HepG2 (cell line): ENCODE results near the gene SHE. TPM values are rescaled to one million over a fixed set of nuclear protein-coding genes. Genes with fewer than 3 reads are reported as not detected.
A peak's percentile ranks its signal among the peaks of the same experiment; 100 is the strongest.

Experiments used
- ATAC-seq: fragments of 200-7000 bp; cut with Tn5 transposase; 3 replicates; pipeline ENCODE4 v1.9.1; 2020; ENCODE audit warnings: mild to moderate bottlenecking, moderate library complexity
- BruUV-seq: library from RNA; stranded (reverse); fragments of 400-500 nt; replicated peaks from 2 replicates; lab custom pipeline; 2021; lab: Mats Ljungman, UMichigan
- CTCF ChIA-PET: fragments of 300-600 bp; formaldehyde crosslinking; extraction: SDS; loops from one replicate; lab custom pipeline; 2021; ENCODE audit warnings: low total read pairs, inconsistent platforms, low intra/inter-chr PET ratio; lab: Yijun Ruan, JAX
- POLR2A ChIA-PET: fragments of 350-600 bp; sonication (Branson Sonifier 250); formaldehyde crosslinking; loops from one replicate; lab custom pipeline; 2020; ENCODE audit warnings: antibody characterized with exemption, inconsistent platforms; lab: Yijun Ruan, JAX
- DNase-seq: peaks from one replicate; pipeline ENCODE4 v3.0.0-alpha.2; 2015; ENCODE audit warnings: low spot score
- FAIRE-seq: peaks from 3 replicates; lab custom pipeline; 2011; peaks lifted over from hg19 to GRCh38; lab: Jason Lieb, UNC
- H2AFZ ChIP-seq: one replicate; pipeline ENCODE4 v1.6.1; 2011; ENCODE audit warnings: low read length, inconsistent platforms
- H3K27ac ChIP-seq: fragments of 300-600 bp; 3 replicates; pipeline ENCODE4 v1.8.0; 2011; ENCODE audit warnings: mixed run types, mild to moderate bottlenecking, mixed read lengths, low read length, inconsistent platforms; ENCODE audit not compliant: insufficient read depth; ENCODE audit errors: extremely low read length
- H3K27me3 ChIP-seq, 2 experiments: fragments of 200-600 bp in 1 of 2; 2 replicates in 1 of 2; 3 replicates in 1 of 2; pipeline versions ENCODE4 v1.6.0 to v1.8.0; 2011; ENCODE audit warnings: low read length in 2 of 2, mild to moderate bottlenecking in 2 of 2, moderate library complexity in 2 of 2, inconsistent platforms in 1 of 2; ENCODE audit not compliant: insufficient read depth in 2 of 2, control insufficient read depth in 1 of 2
- H3K36me3 ChIP-seq, 2 experiments: fragments of 200-600 bp in 1 of 2; replicated peaks in 1 of 2; 2 replicates in 1 of 2; 3 replicates in 1 of 2; pipeline versions ENCODE4 v1.5.1 to v1.8.0; 2011; ENCODE audit warnings: low read length in 2 of 2, inconsistent platforms in 1 of 2; ENCODE audit not compliant: insufficient read depth in 2 of 2, control insufficient read depth in 1 of 2
- H3K4me1 ChIP-seq: 2 replicates; pipeline ENCODE4 v1.5.1; 2012; ENCODE audit warnings: low read length, inconsistent platforms; ENCODE audit not compliant: insufficient read depth
- H3K4me2 ChIP-seq: 2 replicates; pipeline ENCODE4 v1.6.0; 2011; ENCODE audit warnings: low read depth, low read length, inconsistent platforms
- H3K4me3 ChIP-seq, 3 experiments: fragments of 200-600 bp in 1 of 3; sonication (generic), shearing (Covaris generic) in 1 of 3; replicated peaks in 1 of 3; 2 replicates each; pipeline ENCODE4 v1.5.1; 2011 to 2016; ENCODE audit warnings: low read length in 3 of 3, inconsistent platforms in 2 of 3, low read depth in 2 of 3, mild to moderate bottlenecking in 2 of 3, control low read depth in 1 of 3, mixed read lengths in 1 of 3; ENCODE audit not compliant: insufficient read depth in 1 of 3
- H3K79me2 ChIP-seq: one replicate; pipeline ENCODE4 v1.6.1; 2011; ENCODE audit warnings: low read length, inconsistent platforms; ENCODE audit not compliant: insufficient read depth
- H3K9ac ChIP-seq: 2 replicates; pipeline ENCODE4 v1.6.0; 2011; ENCODE audit warnings: mild to moderate bottlenecking, low read depth, low read length, inconsistent platforms; ENCODE audit not compliant: insufficient read depth
- H3K9me3 ChIP-seq: 2 replicates; pipeline ENCODE4 v1.5.1; 2012; ENCODE audit warnings: mild to moderate bottlenecking, low read length
- H4K20me1 ChIP-seq: 2 replicates; pipeline ENCODE4 v1.6.0; 2011; ENCODE audit warnings: inconsistent platforms, mild to moderate bottlenecking, low read length, moderate library complexity; ENCODE audit not compliant: insufficient read depth
- GABPB1 ChIP-seq: IDR thresholded peaks from 2 replicates; pipeline ENCODE4 v1.6.1; 2016; ENCODE audit warnings: mild to moderate bottlenecking, missing genetic modification reagents, moderate library complexity, missing compliant biosample characterization
- ZNF205 ChIP-seq: IDR thresholded peaks from 2 replicates; pipeline ENCODE4 v1.6.1; 2018; ENCODE audit warnings: missing biosample characterization, missing genetic modification reagents
- WGBS: methylation state at CpG from one replicate; pipeline ENCODE4 v1.1.6; 2017; ENCODE audit warnings: low lambda C conversion rate; 5-methylcytosine and 5-hydroxymethylcytosine counted together
- in situ Hi-C: cut with HindIII; loops from 2 replicates; pipeline ENCODE4 v1.10.0; 2017; ENCODE audit warnings: low pct_unique_long_range_greater_than_20kb; ENCODE audit not compliant: extremely low pct_ligation_motif_present
- intact Hi-C: fragments of 100-400 bp; cut with micrococcal nuclease; formaldehyde crosslinking; loops from one replicate; pipeline ENCODE4 v1.10.0; 2022; ENCODE audit not compliant: unreplicated experiment
- polyA plus RNA-seq, 8 experiments: library from polyadenylated mRNA; depleted of rRNA in 3 of 8; stranded (reverse) in 7 of 8; unstranded in 1 of 8; fragments of >200 nt; fragmentation: Illumina TruSeq in 4 of 8; extraction: Trizol in 4 of 8; gene quantifications; 2 replicates each; pipeline versions ENCODE4 v1.2.1 to v1.2.3, GENCODE V29; 2011 to 2016; ENCODE audit warnings: low read depth in 4 of 8, missing spikeins in 1 of 8, mixed read lengths in 1 of 8; ENCODE audit not compliant: insufficient read depth in 1 of 8
- total RNA-seq, 5 experiments: library from RNA; depleted of rRNA; stranded (reverse); fragments of >200 nt; fragmentation: Illumina TruSeq; extraction: Trizol; gene quantifications; 2 replicates each; pipeline ENCODE4 v1.2.3, GENCODE V29; 2016; ENCODE audit warnings: low read depth in 1 of 5
- TF ChIP-seq, protein P1 (sequence below): IDR thresholded peaks from 2 replicates; pipeline ENCODE4 v1.4.0; 2020; ENCODE audit warnings: mild to moderate bottlenecking, missing genetic modification reagents

SHE gene
- total and polyA plus RNA-seq, 2 of the 13 experiments (the other 11 are each of a cell fraction or from before 2014, with no cell fraction given): not detected

GRCh38 chr1:154539486-154540483, 37.6 kb upstream of the SHE start:
- no peak overlapping the region for H3K27ac ChIP-seq
- H3K4me3 ChIP-seq: no peak overlapping the region
- H2AFZ ChIP-seq: no peak overlapping the region
- ChIA-PET CTCF (no interaction called here), POLR2A (no interaction called here)
- FAIRE-seq: no peak
- no peak for DNase-seq
- no peaks in the 10 kb centered on the region for H3K4me1 ChIP-seq
- no peaks in the 10 kb centered on the region for H4K20me1 ChIP-seq
- H3K4me2 ChIP-seq: no peak overlapping the region
- intact Hi-C loops: no loop called here
- 0 out of 2 replicates have a peak, but pooled peaks have one; percentile 56 for TF ChIP-seq ZNF205 (CRISPR knock-in tag)
- TF ChIP-seq GABPB1: no peak
- TF ChIP-seq, protein P1, sequence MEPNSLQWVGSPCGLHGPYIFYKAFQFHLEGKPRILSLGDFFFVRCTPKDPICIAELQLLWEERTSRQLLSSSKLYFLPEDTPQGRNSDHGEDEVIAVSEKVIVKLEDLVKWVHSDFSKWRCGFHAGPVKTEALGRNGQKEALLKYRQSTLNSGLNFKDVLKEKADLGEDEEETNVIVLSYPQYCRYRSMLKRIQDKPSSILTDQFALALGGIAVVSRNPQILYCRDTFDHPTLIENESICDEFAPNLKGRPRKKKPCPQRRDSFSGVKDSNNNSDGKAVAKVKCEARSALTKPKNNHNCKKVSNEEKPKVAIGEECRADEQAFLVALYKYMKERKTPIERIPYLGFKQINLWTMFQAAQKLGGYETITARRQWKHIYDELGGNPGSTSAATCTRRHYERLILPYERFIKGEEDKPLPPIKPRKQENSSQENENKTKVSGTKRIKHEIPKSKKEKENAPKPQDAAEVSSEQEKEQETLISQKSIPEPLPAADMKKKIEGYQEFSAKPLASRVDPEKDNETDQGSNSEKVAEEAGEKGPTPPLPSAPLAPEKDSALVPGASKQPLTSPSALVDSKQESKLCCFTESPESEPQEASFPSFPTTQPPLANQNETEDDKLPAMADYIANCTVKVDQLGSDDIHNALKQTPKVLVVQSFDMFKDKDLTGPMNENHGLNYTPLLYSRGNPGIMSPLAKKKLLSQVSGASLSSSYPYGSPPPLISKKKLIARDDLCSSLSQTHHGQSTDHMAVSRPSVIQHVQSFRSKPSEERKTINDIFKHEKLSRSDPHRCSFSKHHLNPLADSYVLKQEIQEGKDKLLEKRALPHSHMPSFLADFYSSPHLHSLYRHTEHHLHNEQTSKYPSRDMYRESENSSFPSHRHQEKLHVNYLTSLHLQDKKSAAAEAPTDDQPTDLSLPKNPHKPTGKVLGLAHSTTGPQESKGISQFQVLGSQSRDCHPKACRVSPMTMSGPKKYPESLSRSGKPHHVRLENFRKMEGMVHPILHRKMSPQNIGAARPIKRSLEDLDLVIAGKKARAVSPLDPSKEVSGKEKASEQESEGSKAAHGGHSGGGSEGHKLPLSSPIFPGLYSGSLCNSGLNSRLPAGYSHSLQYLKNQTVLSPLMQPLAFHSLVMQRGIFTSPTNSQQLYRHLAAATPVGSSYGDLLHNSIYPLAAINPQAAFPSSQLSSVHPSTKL: no peak
- H3K9ac ChIP-seq: no peak overlapping the region
- peaks cover 2 to 30% of the 10 kb centered on the region in 2 experiments; a peak in 4 of 5 replicates for H3K27me3 ChIP-seq
- in situ Hi-C loops: no loop called here
- H3K79me2 ChIP-seq: no peaks in the 10 kb centered on the region
- H3K9me3 ChIP-seq: no peaks in the 10 kb centered on the region
- BruUV-seq: no TSS peak
- WGBS: 23% methylated on average over 9 of the region's 9 CpGs
- no peak for ATAC-seq
- no peaks in the 10 kb centered on the region for H3K36me3 ChIP-seq
